Mammary epithelial cell (primary cell): ENCODE measurements around the gene DAAM2.

Source experiments
- EZH2 ChIP-seq: IDR thresholded peaks from 2 replicates; pipeline ENCODE4 v1.6.1; 2012; ENCODE audit warnings: low read length, inconsistent platforms, borderline replicate concordance
- TF ChIP-seq, protein P1 (sequence below), 2 donors: IDR thresholded peaks in 1 of 2; conservative IDR thresholded peaks in 1 of 2; 2 replicates each; pipeline ENCODE4 v1.5.1; 2011 to 2012; ENCODE audit warnings: inconsistent platforms in 2 of 2, low read length in 2 of 2, mild to moderate bottlenecking in 2 of 2, control low read depth in 1 of 2, low read depth in 1 of 2; ENCODE audit not compliant: insufficient read depth in 1 of 2; ENCODE audit errors: extremely low read depth in 1 of 2

GRCh38 chr6:39829331-39829730 is 37.2 kb downstream of the DAAM2 start:
- TF ChIP-seq, protein P1, sequence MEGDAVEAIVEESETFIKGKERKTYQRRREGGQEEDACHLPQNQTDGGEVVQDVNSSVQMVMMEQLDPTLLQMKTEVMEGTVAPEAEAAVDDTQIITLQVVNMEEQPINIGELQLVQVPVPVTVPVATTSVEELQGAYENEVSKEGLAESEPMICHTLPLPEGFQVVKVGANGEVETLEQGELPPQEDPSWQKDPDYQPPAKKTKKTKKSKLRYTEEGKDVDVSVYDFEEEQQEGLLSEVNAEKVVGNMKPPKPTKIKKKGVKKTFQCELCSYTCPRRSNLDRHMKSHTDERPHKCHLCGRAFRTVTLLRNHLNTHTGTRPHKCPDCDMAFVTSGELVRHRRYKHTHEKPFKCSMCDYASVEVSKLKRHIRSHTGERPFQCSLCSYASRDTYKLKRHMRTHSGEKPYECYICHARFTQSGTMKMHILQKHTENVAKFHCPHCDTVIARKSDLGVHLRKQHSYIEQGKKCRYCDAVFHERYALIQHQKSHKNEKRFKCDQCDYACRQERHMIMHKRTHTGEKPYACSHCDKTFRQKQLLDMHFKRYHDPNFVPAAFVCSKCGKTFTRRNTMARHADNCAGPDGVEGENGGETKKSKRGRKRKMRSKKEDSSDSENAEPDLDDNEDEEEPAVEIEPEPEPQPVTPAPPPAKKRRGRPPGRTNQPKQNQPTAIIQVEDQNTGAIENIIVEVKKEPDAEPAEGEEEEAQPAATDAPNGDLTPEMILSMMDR (conservative IDR thresholded peaks at IDR 0.05 in 1 of 2, IDR thresholded peaks at IDR 0.05 in 1 of 2; ENCODE audit: extremely low read depth in 1 of 2, insufficient read depth in 1 of 2, low read depth in 1 of 2, low read length in 2 of 2) = no peak
- no peak for TF ChIP-seq EZH2
